Ishikawa (cell line): ENCODE results near the gene MORC3.
A peak's percentile ranks its signal among the peaks of the same experiment; 100 is the strongest.

Experiments used
- CEBPB ChIP-seq: IDR thresholded peaks from 2 replicates; pipeline ENCODE4 v1.6.1; 2012
- CREB1 ChIP-seq: IDR thresholded peaks from 2 replicates; pipeline ENCODE4 v1.6.1; 2012; ENCODE audit warnings: low read depth
- EGR1 ChIP-seq: IDR thresholded peaks from 2 replicates; pipeline ENCODE4 v1.6.1; 2012
- EP300 ChIP-seq: IDR thresholded peaks from 2 replicates; pipeline ENCODE4 v1.6.1; 2012; ENCODE audit warnings: borderline replicate concordance
- FOXM1 ChIP-seq: IDR thresholded peaks from 2 replicates; pipeline ENCODE4 v1.6.1; 2012; ENCODE audit warnings: low read depth, borderline replicate concordance
- MAX ChIP-seq: IDR thresholded peaks from 2 replicates; pipeline ENCODE4 v1.6.1; 2012
- NFIC ChIP-seq: IDR thresholded peaks from 2 replicates; pipeline ENCODE4 v1.6.1; 2012
- RAD21 ChIP-seq: IDR thresholded peaks from 2 replicates; pipeline ENCODE4 v1.6.1; 2012; ENCODE audit warnings: low read depth
- REST ChIP-seq: IDR thresholded peaks from 2 replicates; pipeline ENCODE4 v1.6.1; 2012; ENCODE audit warnings: low read depth, mild to moderate bottlenecking
- TAF1 ChIP-seq: IDR thresholded peaks from 2 replicates; pipeline ENCODE4 v1.6.1; 2012; ENCODE audit warnings: low read depth, mild to moderate bottlenecking
- TCF12 ChIP-seq: IDR thresholded peaks from 2 replicates; pipeline ENCODE4 v1.6.1; 2012; ENCODE audit warnings: low read depth
- TEAD4 ChIP-seq: IDR thresholded peaks from 2 replicates; pipeline ENCODE4 v1.6.1; 2012
- USF1 ChIP-seq: IDR thresholded peaks from 2 replicates; pipeline ENCODE4 v1.6.1; 2012
- YY1 ChIP-seq: IDR thresholded peaks from 2 replicates; pipeline ENCODE4 v1.6.1; 2012; ENCODE audit warnings: low read depth
- ZBTB7A ChIP-seq: IDR thresholded peaks from 2 replicates; pipeline ENCODE4 v1.6.1; 2012; ENCODE audit warnings: low read depth

The MORC3 gene

GRCh38 chr21:36379251-36379650 lies 59.3 kb downstream of the MORC3 start:
- TF ChIP-seq USF1 (no peak), ZBTB7A (no peak), CREB1 (no peak), TEAD4 (no peak), MAX (no peak), RAD21 (no peak), REST (no peak), CEBPB (no peak), TCF12 (no peak), NFIC (no peak), FOXM1 (no peak), YY1 (no peak), EP300 (no peak), TAF1 (no peak), EGR1 (no peak)

GRCh38 chr21:36381841-36382589 lies 62.0 kb downstream of the MORC3 start:
- TF ChIP-seq TCF12 (no peak), NFIC (no peak), CREB1 (no peak)

- TF ChIP-seq RAD21 (no peak), YY1 (no peak), TEAD4 (no peak), MAX (no peak), EGR1 (no peak), TCF12 (no peak), CREB1 (no peak), FOXM1 (no peak), CEBPB (no peak), REST (no peak), NFIC (no peak)
These were observed 64.9 kb downstream of the MORC3 start for GRCh38 chr21:36384885-36385232.

- TF ChIP-seq YY1: no peak
- no peak for TF ChIP-seq NFIC
- 0 out of 2 replicates have a peak, but pooled peaks have one; percentile 33 for TF ChIP-seq MAX
- TF ChIP-seq EGR1: peak; percentile 71
- TF ChIP-seq RAD21: no peak
These were observed 65.4 kb downstream of the MORC3 start, which contains the start of gene CHAF1B for GRCh38 chr21:36385233-36386030. Gene CHAF1B, plus strand, starts transcription at chr21:36385392. Its CDS starts 745 bp downstream, at chr21:36386137.

- no peak for TF ChIP-seq YY1
- TF ChIP-seq EP300: no peak
- TF ChIP-seq FOXM1: no peak
- no peak for TF ChIP-seq TEAD4
- TF ChIP-seq MAX: no peak
- TF ChIP-seq USF1: no peak
- no peak for TF ChIP-seq REST
- no peak for TF ChIP-seq EGR1
- TF ChIP-seq NFIC: no peak
- TF ChIP-seq ZBTB7A: no peak
- TF ChIP-seq TAF1: no peak
- no peak for TF ChIP-seq CEBPB
- TF ChIP-seq CREB1: no peak
These were observed 66.1 kb downstream of the MORC3 start for GRCh38 chr21:36386031-36386642.
